ENCODE data around the gene LRRC8E. TPM values are rescaled to one million over a fixed set of nuclear protein-coding genes. Genes with fewer than 3 reads are reported as not detected.
"Not testable (repeated sequence)": the region's sequence is repeated elsewhere in the genome, so short reads cannot be mapped to it uniquely, and the experiment has no call there.

The LRRC8E gene
- total RNA-seq, 2 donors from 2014 or later, result 2.6 to 3.4 TPM

DNA sequence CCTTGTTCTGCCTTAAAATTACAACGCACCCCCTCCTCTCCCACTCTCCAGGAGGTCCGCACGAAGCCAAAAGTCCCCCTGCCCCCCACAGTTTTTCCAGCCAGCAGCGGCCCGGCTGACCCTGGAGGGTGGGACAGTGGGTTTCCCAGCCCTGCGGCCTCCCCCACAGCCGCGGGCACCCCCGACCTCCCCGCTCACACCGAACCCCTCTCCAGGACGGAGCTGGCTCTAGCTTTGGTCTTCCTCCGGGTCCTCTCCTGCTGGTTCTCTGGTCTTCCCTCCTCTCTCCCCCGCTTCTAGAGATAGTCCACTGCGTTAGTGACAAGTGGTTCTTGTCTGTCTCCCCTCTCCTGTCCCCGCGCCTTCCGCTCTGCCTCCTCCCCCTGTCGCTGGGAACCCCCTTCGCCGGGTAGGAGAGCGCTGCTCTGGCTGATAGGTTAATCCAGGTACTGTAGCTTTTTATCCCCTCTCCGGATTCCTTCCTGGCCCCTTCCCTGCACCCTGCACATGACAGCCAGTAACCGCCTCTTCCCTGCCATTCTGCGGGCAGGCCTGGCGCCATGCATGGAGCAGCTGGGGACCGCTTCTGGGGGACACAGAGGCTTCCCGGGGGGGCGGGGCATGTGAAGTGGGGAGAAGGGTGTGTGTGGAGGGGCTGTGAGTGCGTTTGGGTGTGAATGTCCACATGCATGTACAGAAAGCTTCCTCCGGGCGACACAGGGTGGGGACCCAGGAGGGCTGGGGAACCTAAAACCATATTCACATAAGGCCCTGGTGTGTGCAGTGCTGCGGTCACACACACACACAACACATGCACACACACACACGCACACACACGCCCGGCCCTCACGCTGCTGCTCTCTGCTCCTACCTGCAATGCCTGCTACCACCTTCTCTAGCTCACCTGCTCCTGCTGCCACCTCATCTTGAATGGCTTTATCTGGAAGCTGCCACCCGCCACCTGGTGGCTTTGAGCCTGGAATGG lies 31.3 kb upstream of the LRRC8E start:
- no peak overlapping the region for H3K4me3 ChIP-seq
- peak in 1 of 4 donors; percentile 10 for DNase-seq
- H3K27me3 ChIP-seq, result no peaks in the 10 kb centered on the region
- intact Hi-C loops (cut with DNase I), result loop anchor here (10.0 kb wide), 1 partner anchor 48 kb away; the partner anchor contains the start of gene MAP2K7
- H3K27ac ChIP-seq, result no peak overlapping the region
- no peaks in the 10 kb centered on the region for H3K9me3 ChIP-seq
- ATAC-seq, result no peak
- H3K36me3 ChIP-seq (replicated peaks in 1 of 2; ENCODE audit: insufficient read depth in 1 of 2, low read depth in 2 of 2), result no peaks in the 10 kb centered on the region
- WGBS, 2 donors, result 80 to 86% methylated on average over 35 to 37 of the region's 38 CpGs
- peaks cover 19% of the 10 kb centered on the region for H3K4me1 ChIP-seq
- TF ChIP-seq, protein P1, sequence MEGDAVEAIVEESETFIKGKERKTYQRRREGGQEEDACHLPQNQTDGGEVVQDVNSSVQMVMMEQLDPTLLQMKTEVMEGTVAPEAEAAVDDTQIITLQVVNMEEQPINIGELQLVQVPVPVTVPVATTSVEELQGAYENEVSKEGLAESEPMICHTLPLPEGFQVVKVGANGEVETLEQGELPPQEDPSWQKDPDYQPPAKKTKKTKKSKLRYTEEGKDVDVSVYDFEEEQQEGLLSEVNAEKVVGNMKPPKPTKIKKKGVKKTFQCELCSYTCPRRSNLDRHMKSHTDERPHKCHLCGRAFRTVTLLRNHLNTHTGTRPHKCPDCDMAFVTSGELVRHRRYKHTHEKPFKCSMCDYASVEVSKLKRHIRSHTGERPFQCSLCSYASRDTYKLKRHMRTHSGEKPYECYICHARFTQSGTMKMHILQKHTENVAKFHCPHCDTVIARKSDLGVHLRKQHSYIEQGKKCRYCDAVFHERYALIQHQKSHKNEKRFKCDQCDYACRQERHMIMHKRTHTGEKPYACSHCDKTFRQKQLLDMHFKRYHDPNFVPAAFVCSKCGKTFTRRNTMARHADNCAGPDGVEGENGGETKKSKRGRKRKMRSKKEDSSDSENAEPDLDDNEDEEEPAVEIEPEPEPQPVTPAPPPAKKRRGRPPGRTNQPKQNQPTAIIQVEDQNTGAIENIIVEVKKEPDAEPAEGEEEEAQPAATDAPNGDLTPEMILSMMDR (IDR thresholded peaks at IDR 0.05), result no peak
- TF ChIP-seq POLR2A (IDR thresholded peaks at IDR 0.05), result no peak

DNA sequence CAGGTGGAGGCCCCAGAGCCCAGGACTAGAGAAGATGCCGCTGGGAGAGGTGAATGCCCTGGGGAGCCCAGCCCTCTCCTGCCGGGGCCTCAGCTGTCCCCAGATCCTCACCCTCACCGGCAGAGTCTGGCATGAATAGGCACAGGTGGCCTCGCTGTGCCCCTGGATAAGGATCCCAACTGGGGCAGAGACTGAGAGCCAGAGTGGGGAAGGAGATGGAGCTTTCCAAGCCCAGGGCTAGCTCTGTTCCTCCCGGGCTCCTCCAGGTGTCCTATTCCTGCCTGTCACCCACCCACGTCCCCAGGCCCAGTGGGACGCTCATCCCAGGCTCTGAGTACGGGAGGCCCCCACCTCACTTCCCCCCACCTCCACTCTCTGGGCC lies 30.6 kb upstream of the LRRC8E start:
- no peaks in the 10 kb centered on the region for H3K27me3 ChIP-seq
- TF ChIP-seq POLR2A (IDR thresholded peaks at IDR 0.05), result no peak
- TF ChIP-seq, protein P1 (IDR thresholded peaks at IDR 0.05), result no peak
- H3K4me3 ChIP-seq, result no peak overlapping the region
- no peak overlapping the region for H3K27ac ChIP-seq
- intact Hi-C loops (cut with DNase I), result loop anchor here (10.0 kb wide), 1 partner anchor 47 kb away; the partner anchor contains the start of gene MAP2K7
- ATAC-seq, result no peak
- WGBS, 2 donors, result 84% methylated on average over 6 to 8 of the region's 8 CpGs
- no peaks in the 10 kb centered on the region for H3K36me3 ChIP-seq (replicated peaks in 1 of 2; ENCODE audit: insufficient read depth in 1 of 2, low read depth in 2 of 2)
- H3K9me3 ChIP-seq, result no peaks in the 10 kb centered on the region
- H3K4me1 ChIP-seq, result peaks cover 23% of the 10 kb centered on the region
- no peak for DNase-seq

- Histone ChIP-seq H3K27ac (no peak overlapping the region), H3K9me3 (no peaks in the 10 kb centered on the region), H3K27me3 (no peaks in the 10 kb centered on the region), H3K36me3 (replicated peaks in 1 of 2; ENCODE audit: insufficient read depth in 1 of 2, low read depth in 2 of 2) (no peaks in the 10 kb centered on the region), H3K4me3 (no peak overlapping the region), H3K4me1 (peaks cover 19% of the 10 kb centered on the region)
- intact Hi-C loops (cut with DNase I), result loop anchor here (10.0 kb wide), 1 partner anchor 47 kb away; the partner anchor contains the start of gene MAP2K7
- no peak for ATAC-seq
- 79 to 100% methylated on average over 1 to 24 of the region's 29 CpGs for WGBS, 2 donors
- TF ChIP-seq POLR2A (IDR thresholded peaks at IDR 0.05), result no peak
- TF ChIP-seq, protein P1 (IDR thresholded peaks at IDR 0.05), result no peak
- no peak for DNase-seq
These were observed 30.1 kb upstream of the LRRC8E start for GRCh38 chr19:7858109-7858770.

DNA sequence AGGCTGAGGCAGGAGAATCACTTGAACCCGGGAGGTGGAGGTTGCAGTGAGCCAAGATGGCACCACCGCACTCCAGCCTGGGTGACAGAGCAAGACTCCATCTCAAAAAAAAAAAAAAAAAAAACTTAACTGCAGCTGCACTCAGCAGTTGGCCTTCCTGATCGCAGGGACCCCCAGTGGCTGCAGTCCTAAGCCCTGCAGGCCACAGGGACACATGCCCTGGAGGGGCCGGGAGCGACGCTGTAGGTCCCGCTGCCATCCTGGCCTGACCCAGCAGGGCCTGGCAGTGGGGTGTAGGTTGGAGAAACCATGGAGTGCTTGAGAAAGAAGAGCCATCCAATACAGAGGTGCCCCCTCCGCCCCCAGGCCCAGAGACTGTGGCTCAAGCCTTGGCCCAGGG lies 29.2 kb upstream of the LRRC8E start:
- H3K4me3 ChIP-seq; H3K27ac ChIP-seq; ATAC-seq; DNase-seq; H3K36me3 ChIP-seq (replicated peaks in 1 of 2; ENCODE audit: insufficient read depth in 1 of 2, low read depth in 2 of 2); H3K27me3 ChIP-seq; H3K9me3 ChIP-seq: not testable (repeated sequence)
- H3K4me1 ChIP-seq, result peaks cover 10% of the 10 kb centered on the region
- WGBS, 2 donors, result 88 to 98% methylated on average over 6 to 8 of the region's 8 CpGs
- intact Hi-C loops (cut with DNase I), result loop anchor here (10.0 kb wide), 1 partner anchor 46 kb away; the partner anchor contains the start of gene MAP2K7

Data from body of pancreas (tissue), 4 donors.